Fibroblast of villous mesenchyme (primary cell): ENCODE results near the gene NPR3. TPM values are rescaled to one million over a fixed set of nuclear protein-coding genes. Genes with fewer than 3 reads are reported as not detected.

ENCODE experiments used
- DNase-seq: peaks from one replicate; pipeline ENCODE4 v3.0.0-alpha.2; 2010; ENCODE audit warnings: low read depth
- H3K4me3 ChIP-seq: 2 replicates; pipeline ENCODE4 v1.5.1; 2011; ENCODE audit warnings: low read depth, mild to moderate bottlenecking, low read length
- CTCF ChIP-seq: IDR thresholded peaks from 2 replicates; pipeline ENCODE4 v1.5.1; 2012; ENCODE audit warnings: low read depth, mild to moderate bottlenecking, low read length; ENCODE audit not compliant: insufficient read depth
- total RNA-seq: library from RNA; depleted of rRNA; stranded (reverse); fragments of >200 nt; gene quantifications from 2 replicates; pipeline ENCODE4 v1.2.3, GENCODE V29; 2012

NPR3 gene
- total RNA-seq, 1 donor = 6.5 TPM

GRCh38 chr5:32840606-32841005 is 129.5 kb downstream of the NPR3 start:
- no peak overlapping the region for H3K4me3 ChIP-seq
- DNase-seq = no peak
- TF ChIP-seq CTCF = no peak

Other genes starting within 250 kb of the NPR3 start
- 105 and 142 TPM in 2 replicates for gene SUB1, start 125.8 kb upstream of the NPR3 start, total RNA-seq